Measurements from ENCODE around the gene NDUFS6.

The NDUFS6 gene

DNA sequence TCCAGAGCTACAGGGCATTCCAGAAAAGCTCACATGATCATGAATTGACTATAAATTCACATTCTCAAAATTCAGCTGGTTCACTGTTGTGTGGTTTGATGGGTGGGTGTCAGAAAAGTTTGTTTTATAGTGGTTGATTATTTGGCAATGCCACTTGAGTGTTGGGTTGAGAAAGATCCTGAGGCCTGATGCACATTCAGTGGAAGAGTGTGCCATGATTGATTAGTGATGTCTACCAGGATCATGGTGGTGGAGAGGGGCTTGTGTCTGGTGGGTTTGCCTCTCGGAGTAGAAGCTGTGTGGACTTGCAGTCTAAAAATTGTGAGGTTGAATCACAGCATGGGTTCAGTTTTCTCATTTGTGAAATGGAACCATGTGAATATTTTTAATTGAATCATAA is 2.0 kb downstream of the NDUFS6 start:
- no peaks in the 10 kb centered on the region for H4K20me1 ChIP-seq (ENCODE audit: insufficient read depth, low read length)
- H3K4me3 ChIP-seq (ENCODE audit: low read depth, low read length, poor library complexity, severe bottlenecking) = no peak overlapping the region
- H3K4me2 ChIP-seq (ENCODE audit: low read length) = no peak overlapping the region
- H2AFZ ChIP-seq (ENCODE audit: low read length) = no peak overlapping the region
- no peaks in the 10 kb centered on the region for H3K9me2 ChIP-seq (ENCODE audit: low read depth, low read length)
- TF ChIP-seq, protein P1, sequence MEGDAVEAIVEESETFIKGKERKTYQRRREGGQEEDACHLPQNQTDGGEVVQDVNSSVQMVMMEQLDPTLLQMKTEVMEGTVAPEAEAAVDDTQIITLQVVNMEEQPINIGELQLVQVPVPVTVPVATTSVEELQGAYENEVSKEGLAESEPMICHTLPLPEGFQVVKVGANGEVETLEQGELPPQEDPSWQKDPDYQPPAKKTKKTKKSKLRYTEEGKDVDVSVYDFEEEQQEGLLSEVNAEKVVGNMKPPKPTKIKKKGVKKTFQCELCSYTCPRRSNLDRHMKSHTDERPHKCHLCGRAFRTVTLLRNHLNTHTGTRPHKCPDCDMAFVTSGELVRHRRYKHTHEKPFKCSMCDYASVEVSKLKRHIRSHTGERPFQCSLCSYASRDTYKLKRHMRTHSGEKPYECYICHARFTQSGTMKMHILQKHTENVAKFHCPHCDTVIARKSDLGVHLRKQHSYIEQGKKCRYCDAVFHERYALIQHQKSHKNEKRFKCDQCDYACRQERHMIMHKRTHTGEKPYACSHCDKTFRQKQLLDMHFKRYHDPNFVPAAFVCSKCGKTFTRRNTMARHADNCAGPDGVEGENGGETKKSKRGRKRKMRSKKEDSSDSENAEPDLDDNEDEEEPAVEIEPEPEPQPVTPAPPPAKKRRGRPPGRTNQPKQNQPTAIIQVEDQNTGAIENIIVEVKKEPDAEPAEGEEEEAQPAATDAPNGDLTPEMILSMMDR (IDR thresholded peaks at IDR 0.05; ENCODE audit: low read length) = no peak
- no peak for TF ChIP-seq EZH2 (IDR thresholded peaks at IDR 0.05; ENCODE audit: borderline replicate concordance, low read length)
- no peak overlapping the region for H3K9ac ChIP-seq (ENCODE audit: low read length)
- H3K4me1 ChIP-seq (ENCODE audit: insufficient read depth, low read length, severe bottlenecking) = peaks cover 24% of the 10 kb centered on the region
- H3K27ac ChIP-seq (ENCODE audit: low read depth, low read length, poor library complexity, severe bottlenecking) = no peak overlapping the region
- H3F3A ChIP-seq (ENCODE audit: insufficient read depth, low read length) = no peaks in the 10 kb centered on the region
- H3K9me3 ChIP-seq (ENCODE audit: low read length) = no peaks in the 10 kb centered on the region
- no peaks in the 10 kb centered on the region for H3K27me3 ChIP-seq (ENCODE audit: insufficient read depth, low read length)
- peaks cover 18% of the 10 kb centered on the region for H3K79me2 ChIP-seq (ENCODE audit: insufficient read depth, low read length)
- peaks cover 66% of the 10 kb centered on the region for H3K36me3 ChIP-seq (ENCODE audit: insufficient read depth, low read length)

DNA sequence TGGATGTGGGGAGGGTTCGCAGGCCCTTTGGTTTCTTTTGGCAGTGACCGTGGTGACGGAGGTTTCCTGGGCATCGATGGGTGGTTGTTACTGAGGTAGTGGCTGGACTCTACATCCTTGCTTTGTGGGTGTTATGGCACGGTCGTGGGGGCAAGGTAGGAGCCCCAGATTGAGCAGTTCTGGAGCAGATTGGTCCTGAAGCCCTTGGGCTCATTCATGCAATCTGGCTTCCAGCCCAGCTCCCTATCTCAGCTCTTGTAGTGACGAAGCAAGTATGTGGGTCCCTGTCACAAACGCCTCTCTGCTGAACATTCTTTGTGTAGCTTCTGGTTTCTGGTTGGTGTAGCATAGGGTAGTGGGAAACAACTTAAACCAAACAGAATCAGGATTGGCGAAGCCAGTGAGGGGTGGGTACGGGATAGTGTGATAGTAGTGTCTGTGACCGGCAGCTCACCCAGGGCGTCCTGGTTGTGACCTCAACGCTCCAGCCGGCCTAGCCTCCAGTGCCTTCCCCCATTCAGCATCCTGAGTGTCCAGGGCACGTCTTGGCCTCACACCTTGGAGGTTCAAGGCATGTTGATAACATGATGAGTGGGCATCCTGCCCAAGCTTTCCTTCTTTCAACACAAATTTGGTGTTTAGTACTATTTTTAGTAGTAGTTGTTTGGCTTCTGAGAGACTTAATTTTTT is 2.9 kb downstream of the NDUFS6 start:
- Histone ChIP-seq H3K36me3 (ENCODE audit: insufficient read depth, low read length) (peaks cover 68% of the 10 kb centered on the region), H3K9me3 (ENCODE audit: low read length) (no peaks in the 10 kb centered on the region), H2AFZ (ENCODE audit: low read length) (no peak overlapping the region), H3K4me3 (ENCODE audit: low read depth, low read length, poor library complexity, severe bottlenecking) (no peak overlapping the region), H3K4me1 (ENCODE audit: insufficient read depth, low read length, severe bottlenecking) (peaks cover 16% of the 10 kb centered on the region), H3K9ac (ENCODE audit: low read length) (no peak overlapping the region), H3K27ac (ENCODE audit: low read depth, low read length, poor library complexity, severe bottlenecking) (no peak overlapping the region), H3K79me2 (ENCODE audit: insufficient read depth, low read length) (peaks cover 20% of the 10 kb centered on the region), H3K4me2 (ENCODE audit: low read length) (no peak overlapping the region), H4K20me1 (ENCODE audit: insufficient read depth, low read length) (no peaks in the 10 kb centered on the region), H3F3A (ENCODE audit: insufficient read depth, low read length) (no peaks in the 10 kb centered on the region), H3K27me3 (ENCODE audit: insufficient read depth, low read length) (no peaks in the 10 kb centered on the region), H3K9me2 (ENCODE audit: low read depth, low read length) (no peaks in the 10 kb centered on the region)
- TF ChIP-seq, protein P1 (IDR thresholded peaks at IDR 0.05; ENCODE audit: low read length) = no peak
- TF ChIP-seq EZH2 (IDR thresholded peaks at IDR 0.05; ENCODE audit: borderline replicate concordance, low read length) = no peak

DNA sequence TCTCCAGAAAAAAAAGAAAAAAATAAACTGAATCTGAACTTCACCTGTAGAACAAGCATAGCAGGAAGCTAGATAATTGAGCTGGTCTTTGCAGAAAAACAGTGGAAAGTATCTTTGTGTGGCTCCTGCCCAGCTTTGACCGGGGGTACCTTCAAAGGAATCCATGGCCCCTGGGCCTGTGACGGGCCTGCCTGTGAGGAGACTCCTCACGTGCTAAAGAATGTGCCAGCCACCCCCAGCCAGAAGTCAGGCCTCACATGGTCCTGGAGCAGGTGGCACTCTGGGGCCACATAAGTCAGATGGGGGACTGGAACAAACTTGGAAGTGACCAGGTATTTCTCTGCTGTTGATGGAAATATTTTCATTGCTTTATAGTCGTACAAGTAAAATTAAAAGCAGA is 4.1 kb downstream of the NDUFS6 start:
- H3K36me3 ChIP-seq (ENCODE audit: insufficient read depth, low read length) = peaks cover 80% of the 10 kb centered on the region
- H3K9ac ChIP-seq (ENCODE audit: low read length) = no peak overlapping the region
- TF ChIP-seq EZH2 (IDR thresholded peaks at IDR 0.05; ENCODE audit: borderline replicate concordance, low read length) = no peak
- TF ChIP-seq, protein P1 (IDR thresholded peaks at IDR 0.05; ENCODE audit: low read length) = no peak
- no peak overlapping the region for H2AFZ ChIP-seq (ENCODE audit: low read length)
- H3F3A ChIP-seq (ENCODE audit: insufficient read depth, low read length) = no peaks in the 10 kb centered on the region
- H3K9me2 ChIP-seq (ENCODE audit: low read depth, low read length) = no peaks in the 10 kb centered on the region
- H3K9me3 ChIP-seq (ENCODE audit: low read length) = no peaks in the 10 kb centered on the region
- no peak overlapping the region for H3K4me3 ChIP-seq (ENCODE audit: low read depth, low read length, poor library complexity, severe bottlenecking)
- no peaks in the 10 kb centered on the region for H4K20me1 ChIP-seq (ENCODE audit: insufficient read depth, low read length)
- H3K79me2 ChIP-seq (ENCODE audit: insufficient read depth, low read length) = peaks cover 20% of the 10 kb centered on the region
- no peaks in the 10 kb centered on the region for H3K27me3 ChIP-seq (ENCODE audit: insufficient read depth, low read length)
- H3K27ac ChIP-seq (ENCODE audit: low read depth, low read length, poor library complexity, severe bottlenecking) = no peak overlapping the region
- peaks cover 16% of the 10 kb centered on the region for H3K4me1 ChIP-seq (ENCODE audit: insufficient read depth, low read length, severe bottlenecking)
- no peak overlapping the region for H3K4me2 ChIP-seq (ENCODE audit: low read length)
